Measurements from ENCODE around the gene SPSB3. TPM values are rescaled to one million over a fixed set of nuclear protein-coding genes. Genes with fewer than 3 reads are reported as not detected.

Gene SPSB3
- 33.2 and 35.2 TPM in 2 replicates for polyA plus RNA-seq (2013)

- peak within 1 kb of the TSS; percentile 88 for H4K8ac ChIP-seq (ENCODE audit: low read depth, low read length)
- H3K27me3 ChIP-seq (ENCODE audit: insufficient read depth, low read length): no peaks in the 10 kb centered on the region
- H2BK12ac ChIP-seq (ENCODE audit: low read length): no peak within 1 kb of the TSS
- no peak within 1 kb of the TSS for H3K23ac ChIP-seq (ENCODE audit: low read length)
- H3K4ac ChIP-seq (ENCODE audit: low read depth, low read length): peak within 1 kb of the TSS; percentile 49
- H3K14ac ChIP-seq (ENCODE audit: low read length): peak within 1 kb of the TSS; percentile 70
- H3K4me3 ChIP-seq (ENCODE audit: low read depth, low read length): peak within 1 kb of the TSS; percentile 95
- peak within 1 kb of the TSS; percentile 67 for H4K91ac ChIP-seq (ENCODE audit: low read depth, low read length)
- peaks cover 8 to 21% of the 10 kb centered on the region in 2 experiments for H3K4me1 ChIP-seq (ENCODE audit: control insufficient read depth in 1 of 2, insufficient read depth in 2 of 2, low read length in 2 of 2)
- H3K79me2 ChIP-seq (ENCODE audit: control insufficient read depth, insufficient read depth, low read length, poor library complexity): peaks cover 4% of the 10 kb centered on the region
- H3K36me3 ChIP-seq (ENCODE audit: control insufficient read depth in 1 of 2, insufficient read depth in 2 of 2, low read length in 2 of 2): peaks cover 45 to 55% of the 10 kb centered on the region in 2 experiments
- no peaks in the 10 kb centered on the region for H3K9me3 ChIP-seq (ENCODE audit: insufficient read depth, low read depth, low read length)
- peak within 1 kb of the TSS; percentile 39 for H4K12ac ChIP-seq (ENCODE audit: low read depth, low read length)
- peak within 1 kb of the TSS; percentile 37 for H2AFZ ChIP-seq (ENCODE audit: insufficient read depth, low read length, poor library complexity)
- peak within 1 kb of the TSS; percentile 44 for H2BK120ac ChIP-seq (ENCODE audit: insufficient read depth, low read length, poor library complexity)
- H3K27ac ChIP-seq (ENCODE audit: low read depth, low read length): peak within 1 kb of the TSS; percentile 28
- H2AK5ac ChIP-seq (ENCODE audit: low read length): peak within 1 kb of the TSS; percentile 51
- H3K79me1 ChIP-seq (ENCODE audit: low read length): no peaks in the 10 kb centered on the region
- H2BK5ac ChIP-seq (ENCODE audit: low read depth, low read length, poor library complexity): no peak within 1 kb of the TSS
- H3K4me2 ChIP-seq (ENCODE audit: low read length): peak within 1 kb of the TSS; percentile 91
- peak within 1 kb of the TSS; percentile 77 for H3K18ac ChIP-seq (ENCODE audit: low read length)
- H3K9ac ChIP-seq (ENCODE audit: low read length): peak within 1 kb of the TSS; percentile 96
- WGBS (ENCODE audit: extremely low coverage, insufficient coverage, insufficient read length): no CpG with 5 or more reads among the region's 102 CpGs
- peak; percentile 100 for DNase-seq
Measured at GRCh38 chr16:1782408-1783264, at the start of gene SPSB3, which contains the start of gene NUBP2. SPSB3 (minus strand) TSS chr16:1782571; CDS start chr16:1781483, 1,088 bp downstream. NUBP2 (plus strand) TSS chr16:1782960; CDS start chr16:1783021, 61 bp downstream.

GRCh38 chr16:1831186-1832075 lies 49.1 kb upstream of the SPSB3 start:
- no peak overlapping the region for H4K8ac ChIP-seq (ENCODE audit: low read depth, low read length)
- H3K36me3 ChIP-seq (ENCODE audit: control insufficient read depth in 1 of 2, insufficient read depth in 2 of 2, low read length in 2 of 2): peaks cover 0 to 2% of the 10 kb centered on the region in 2 experiments
- no peak overlapping the region for H3K4me2 ChIP-seq (ENCODE audit: low read length)
- H3K4ac ChIP-seq (ENCODE audit: low read depth, low read length): no peak overlapping the region
- no peak overlapping the region for H3K18ac ChIP-seq (ENCODE audit: low read length)
- no peak overlapping the region for H2AFZ ChIP-seq (ENCODE audit: insufficient read depth, low read length, poor library complexity)
- H4K12ac ChIP-seq (ENCODE audit: low read depth, low read length): no peak overlapping the region
- H3K27ac ChIP-seq (ENCODE audit: low read depth, low read length): no peak overlapping the region
- H2BK120ac ChIP-seq (ENCODE audit: insufficient read depth, low read length, poor library complexity): no peak overlapping the region
- no peaks in the 10 kb centered on the region for H3K27me3 ChIP-seq (ENCODE audit: insufficient read depth, low read length)
- H3K14ac ChIP-seq (ENCODE audit: low read length): no peak overlapping the region
- H3K9me3 ChIP-seq (ENCODE audit: insufficient read depth, low read depth, low read length): no peaks in the 10 kb centered on the region
- no peak overlapping the region for H2BK12ac ChIP-seq (ENCODE audit: low read length)
- H2BK5ac ChIP-seq (ENCODE audit: low read depth, low read length, poor library complexity): no peak overlapping the region
- no peak overlapping the region for H4K91ac ChIP-seq (ENCODE audit: low read depth, low read length)
- no peak for DNase-seq
- no peak overlapping the region for H3K9ac ChIP-seq (ENCODE audit: low read length)
- WGBS (ENCODE audit: extremely low coverage, insufficient coverage, insufficient read length): no CpG with 5 or more reads among the region's 19 CpGs
- no peaks in the 10 kb centered on the region for H3K4me1 ChIP-seq (ENCODE audit: control insufficient read depth in 1 of 2, insufficient read depth in 2 of 2, low read length in 2 of 2)
- H3K79me2 ChIP-seq (ENCODE audit: control insufficient read depth, insufficient read depth, low read length, poor library complexity): peaks cover 6% of the 10 kb centered on the region
- no peak overlapping the region for H3K23ac ChIP-seq (ENCODE audit: low read length)
- peaks cover 8% of the 10 kb centered on the region for H3K79me1 ChIP-seq (ENCODE audit: low read length)
- H3K4me3 ChIP-seq (ENCODE audit: low read depth, low read length): no peak overlapping the region
- no peak overlapping the region for H2AK5ac ChIP-seq (ENCODE audit: low read length)

- DNase-seq: no peak
- Histone ChIP-seq H3K79me1 (ENCODE audit: low read length) (peaks cover 8% of the 10 kb centered on the region), H4K12ac (ENCODE audit: low read depth, low read length) (no peak overlapping the region)
Measured at GRCh38 chr16:1830213-1830612, 47.8 kb upstream of the SPSB3 start.

GRCh38 chr16:1828645-1829410 lies 46.5 kb upstream of the SPSB3 start:
- H2BK120ac ChIP-seq (ENCODE audit: insufficient read depth, low read length, poor library complexity): no peak overlapping the region
- WGBS (ENCODE audit: extremely low coverage, insufficient coverage, insufficient read length): no CpG with 5 or more reads among the region's 11 CpGs
- no peak overlapping the region for H2BK12ac ChIP-seq (ENCODE audit: low read length)
- no peak overlapping the region for H4K91ac ChIP-seq (ENCODE audit: low read depth, low read length)
- no peak for DNase-seq
- H2AFZ ChIP-seq (ENCODE audit: insufficient read depth, low read length, poor library complexity): no peak overlapping the region
- H3K4ac ChIP-seq (ENCODE audit: low read depth, low read length): no peak overlapping the region
- no peak overlapping the region for H4K12ac ChIP-seq (ENCODE audit: low read depth, low read length)
- H3K18ac ChIP-seq (ENCODE audit: low read length): no peak overlapping the region
- no peak overlapping the region for H3K23ac ChIP-seq (ENCODE audit: low read length)
- H3K79me2 ChIP-seq (ENCODE audit: control insufficient read depth, insufficient read depth, low read length, poor library complexity): peaks cover 8% of the 10 kb centered on the region
- H3K4me3 ChIP-seq (ENCODE audit: low read depth, low read length): no peak overlapping the region
- peaks cover 0 to 5% of the 10 kb centered on the region in 2 experiments for H3K4me1 ChIP-seq (ENCODE audit: control insufficient read depth in 1 of 2, insufficient read depth in 2 of 2, low read length in 2 of 2)
- no peak overlapping the region for H2AK5ac ChIP-seq (ENCODE audit: low read length)
- H3K9ac ChIP-seq (ENCODE audit: low read length): no peak overlapping the region
- H3K79me1 ChIP-seq (ENCODE audit: low read length): peaks cover 8% of the 10 kb centered on the region
- no peaks in the 10 kb centered on the region for H3K9me3 ChIP-seq (ENCODE audit: insufficient read depth, low read depth, low read length)
- no peaks in the 10 kb centered on the region for H3K27me3 ChIP-seq (ENCODE audit: insufficient read depth, low read length)
- H3K27ac ChIP-seq (ENCODE audit: low read depth, low read length): no peak overlapping the region
- H3K14ac ChIP-seq (ENCODE audit: low read length): no peak overlapping the region
- H4K8ac ChIP-seq (ENCODE audit: low read depth, low read length): no peak overlapping the region
- no peak overlapping the region for H3K4me2 ChIP-seq (ENCODE audit: low read length)
- H3K36me3 ChIP-seq (ENCODE audit: control insufficient read depth in 1 of 2, insufficient read depth in 2 of 2, low read length in 2 of 2): peaks cover 0 to 2% of the 10 kb centered on the region in 2 experiments
- H2BK5ac ChIP-seq (ENCODE audit: low read depth, low read length, poor library complexity): no peak overlapping the region

More at GRCh38 chr16:1830213-1830612, 47.8 kb upstream of the SPSB3 start:
- no peak overlapping the region for H3K9ac ChIP-seq (ENCODE audit: low read length)
- peaks cover 0 to 5% of the 10 kb centered on the region in 2 experiments for H3K4me1 ChIP-seq (ENCODE audit: control insufficient read depth in 1 of 2, insufficient read depth in 2 of 2, low read length in 2 of 2)
- H2AK5ac ChIP-seq (ENCODE audit: low read length): no peak overlapping the region
- no peak overlapping the region for H3K4ac ChIP-seq (ENCODE audit: low read depth, low read length)
- H3K27me3 ChIP-seq (ENCODE audit: insufficient read depth, low read length): no peaks in the 10 kb centered on the region
- WGBS (ENCODE audit: extremely low coverage, insufficient coverage, insufficient read length): no CpG with 5 or more reads among the region's 3 CpGs
- no peak overlapping the region for H4K8ac ChIP-seq (ENCODE audit: low read depth, low read length)
- H2AFZ ChIP-seq (ENCODE audit: insufficient read depth, low read length, poor library complexity): no peak overlapping the region
- H2BK5ac ChIP-seq (ENCODE audit: low read depth, low read length, poor library complexity): no peak overlapping the region
- no peaks in the 10 kb centered on the region for H3K9me3 ChIP-seq (ENCODE audit: insufficient read depth, low read depth, low read length)
- H3K36me3 ChIP-seq (ENCODE audit: control insufficient read depth in 1 of 2, insufficient read depth in 2 of 2, low read length in 2 of 2): peaks cover 0 to 2% of the 10 kb centered on the region in 2 experiments
- no peak overlapping the region for H2BK12ac ChIP-seq (ENCODE audit: low read length)
- peaks cover 8% of the 10 kb centered on the region for H3K79me2 ChIP-seq (ENCODE audit: control insufficient read depth, insufficient read depth, low read length, poor library complexity)
- H3K23ac ChIP-seq (ENCODE audit: low read length): no peak overlapping the region
- no peak overlapping the region for H3K4me2 ChIP-seq (ENCODE audit: low read length)
- no peak overlapping the region for H4K91ac ChIP-seq (ENCODE audit: low read depth, low read length)
- no peak overlapping the region for H3K4me3 ChIP-seq (ENCODE audit: low read depth, low read length)
- no peak overlapping the region for H2BK120ac ChIP-seq (ENCODE audit: insufficient read depth, low read length, poor library complexity)
- no peak overlapping the region for H3K14ac ChIP-seq (ENCODE audit: low read length)
- H3K18ac ChIP-seq (ENCODE audit: low read length): no peak overlapping the region
- no peak overlapping the region for H3K27ac ChIP-seq (ENCODE audit: low read depth, low read length)

All from trophoblast cell (in vitro differentiated cells and primary cell).